C4-2B (cell line): Measurements from ENCODE around the gene CFAP251.

Experiments
- ZFX ChIP-seq: fragments of 450-650 bp; IDR thresholded peaks from 2 replicates; pipeline ENCODE4 v1.6.1; 2017
- TF ChIP-seq, protein P1 (sequence below): fragments of 450-650 bp; conservative IDR thresholded peaks from 2 replicates; pipeline ENCODE4 v1.5.1; 2017; ENCODE audit warnings: mild to moderate bottlenecking

DNA sequence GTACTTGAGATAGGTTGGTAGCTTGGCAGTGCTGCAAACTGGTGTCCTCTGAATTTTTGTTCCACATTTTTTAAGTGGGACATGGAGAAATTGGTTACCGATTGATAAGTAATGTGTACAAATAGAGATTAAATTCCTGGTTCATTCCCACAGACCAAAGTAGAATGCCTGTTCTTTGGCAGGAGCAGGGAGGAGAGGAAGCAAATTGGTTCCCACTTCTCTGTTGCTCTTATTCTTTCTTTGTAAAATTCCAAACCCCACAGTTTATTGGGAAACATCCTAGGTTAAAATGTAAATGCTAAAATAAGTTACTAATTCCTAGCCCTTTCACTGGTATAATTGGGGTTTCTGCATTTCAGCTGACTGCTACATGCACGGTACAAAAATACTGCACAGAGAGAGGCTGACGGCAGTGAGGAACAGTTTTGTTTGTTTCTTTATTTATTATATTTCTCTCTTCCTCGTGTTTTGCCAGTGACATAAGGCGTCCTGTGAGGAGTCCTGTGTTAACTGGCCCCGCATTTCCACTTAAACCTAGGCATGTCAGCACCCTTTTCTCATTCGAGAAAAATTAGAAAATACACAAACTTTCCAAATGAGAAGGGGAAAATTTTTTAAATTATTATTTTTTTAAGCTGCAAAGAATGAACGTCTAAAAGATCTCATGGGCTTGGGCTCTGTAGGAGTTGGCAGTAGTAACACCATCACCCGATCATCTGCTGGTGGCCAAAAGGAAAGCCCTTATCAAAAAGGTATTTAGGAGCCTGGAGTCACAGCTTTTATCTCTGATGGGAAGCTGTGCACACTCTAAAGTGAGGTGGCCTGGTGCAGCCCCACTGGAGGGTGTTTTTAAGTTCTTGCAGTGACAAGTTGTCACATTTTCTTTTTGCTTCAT, 77.9 kb downstream of the CFAP251 start:
- TF ChIP-seq, protein P1, sequence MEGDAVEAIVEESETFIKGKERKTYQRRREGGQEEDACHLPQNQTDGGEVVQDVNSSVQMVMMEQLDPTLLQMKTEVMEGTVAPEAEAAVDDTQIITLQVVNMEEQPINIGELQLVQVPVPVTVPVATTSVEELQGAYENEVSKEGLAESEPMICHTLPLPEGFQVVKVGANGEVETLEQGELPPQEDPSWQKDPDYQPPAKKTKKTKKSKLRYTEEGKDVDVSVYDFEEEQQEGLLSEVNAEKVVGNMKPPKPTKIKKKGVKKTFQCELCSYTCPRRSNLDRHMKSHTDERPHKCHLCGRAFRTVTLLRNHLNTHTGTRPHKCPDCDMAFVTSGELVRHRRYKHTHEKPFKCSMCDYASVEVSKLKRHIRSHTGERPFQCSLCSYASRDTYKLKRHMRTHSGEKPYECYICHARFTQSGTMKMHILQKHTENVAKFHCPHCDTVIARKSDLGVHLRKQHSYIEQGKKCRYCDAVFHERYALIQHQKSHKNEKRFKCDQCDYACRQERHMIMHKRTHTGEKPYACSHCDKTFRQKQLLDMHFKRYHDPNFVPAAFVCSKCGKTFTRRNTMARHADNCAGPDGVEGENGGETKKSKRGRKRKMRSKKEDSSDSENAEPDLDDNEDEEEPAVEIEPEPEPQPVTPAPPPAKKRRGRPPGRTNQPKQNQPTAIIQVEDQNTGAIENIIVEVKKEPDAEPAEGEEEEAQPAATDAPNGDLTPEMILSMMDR = no peak
- no peak for TF ChIP-seq ZFX
